ENCODE data around the gene TMEM186. TPM values are rescaled to one million over a fixed set of nuclear protein-coding genes. Genes with fewer than 3 reads are reported as not detected.
"Not testable (repeated sequence)": the region's sequence is repeated elsewhere in the genome, so short reads cannot be mapped to it uniquely, and the experiment has no call there.

Gene TMEM186
- total RNA-seq (6.3 TPM), polyA plus RNA-seq (14.2 TPM)
- long read RNA-seq, donor 1: 0 reads
- long read RNA-seq, donor 2: 0 reads
- long read RNA-seq, donor 3, partial matches to known transcripts: 0 of 4 reads
- long read RNA-seq, donor 3, other reads (novel, unspliced or antisense): 0 of 4 reads
- long read RNA-seq, donor 4, partial matches to known transcripts: 0 of 2 reads
- long read RNA-seq, donor 4, other reads (novel, unspliced or antisense): 0 of 2 reads
- long read RNA-seq, donor 5, transcript TMEM186-201 (2 exons, 1,448 nt): major isoform, 10 of 10 reads
- long read RNA-seq, donor 5, partial matches to known transcripts: 0 of 10 reads
- long read RNA-seq, donor 5, other reads (novel, unspliced or antisense): 0 of 10 reads
- long read RNA-seq, donor 6, transcript TMEM186-201 (2 exons, 1,448 nt): major isoform, 5 of 5 reads
- long read RNA-seq, donor 6, partial matches to known transcripts: 0 of 5 reads
- long read RNA-seq, donor 6, other reads (novel, unspliced or antisense): 0 of 5 reads
- long read RNA-seq, donor 7, partial matches to known transcripts: 0 of 3 reads
- long read RNA-seq, donor 7, other reads (novel, unspliced or antisense): 0 of 3 reads
- long read RNA-seq, donor 8, partial matches to known transcripts: 0 of 1 reads
- long read RNA-seq, donor 8, other reads (novel, unspliced or antisense): 0 of 1 reads
- long read RNA-seq, donor 9, partial matches to known transcripts: 0 of 1 reads
- long read RNA-seq, donor 9, other reads (novel, unspliced or antisense): 0 of 1 reads
- long read RNA-seq, donor 10, partial matches to known transcripts: 0 of 1 reads
- long read RNA-seq, donor 10, other reads (novel, unspliced or antisense): 0 of 1 reads

- peaks cover 17 to 19% of the 10 kb centered on the region in 2 donors for H3K4me1 ChIP-seq (ENCODE audit: control insufficient read depth in 2 of 2, insufficient read depth in 2 of 2, low read length in 2 of 2)
- peak; percentile 88 to 98 (median 95) for DNase-seq (ENCODE audit: low read depth in 6 of 9, low spot score in 9 of 9)
- H3K36me3 ChIP-seq (ENCODE audit: control insufficient read depth in 2 of 2, insufficient read depth in 2 of 2, low read length in 1 of 2): peaks cover 12 to 13% of the 10 kb centered on the region in 2 donors
- H3K27ac ChIP-seq (ENCODE audit: low read depth in 1 of 2, low read length in 1 of 2): peak within 1 kb of the TSS; percentile 61 to 64
- H3K27me3 ChIP-seq (ENCODE audit: control insufficient read depth in 2 of 2, insufficient read depth in 1 of 2, low read length in 1 of 2): no peaks in the 10 kb centered on the region
- WGBS: under 1% methylated on average over 61 of the region's 61 CpGs
- H3K4me3 ChIP-seq (ENCODE audit: low read length in 2 of 2): peak within 1 kb of the TSS; percentile 75 to 76
- no peaks in the 10 kb centered on the region for H3K9me3 ChIP-seq (ENCODE audit: control insufficient read depth in 2 of 2, insufficient read depth in 1 of 2, low read length in 1 of 2)
Observed at GRCh38 chr16:8797364-8798173, at the start of gene TMEM186, which contains the start of gene PMM2. TMEM186 (minus strand) TSS chr16:8797639; CDS start chr16:8797614, 25 bp downstream. PMM2 (plus strand) TSS chr16:8797839; CDS start chr16:8797883, 44 bp downstream.

GRCh38 chr16:8847145-8847544, 49.7 kb upstream of the TMEM186 start:
- Histone ChIP-seq H3K4me1 (ENCODE audit: control insufficient read depth in 2 of 2, insufficient read depth in 2 of 2, low read length in 2 of 2) (no peaks in the 10 kb centered on the region), H3K4me3 (ENCODE audit: low read length in 2 of 2) (no peak overlapping the region), H3K27ac (ENCODE audit: low read depth in 1 of 2, low read length in 1 of 2) (no peak overlapping the region), H3K27me3 (ENCODE audit: control insufficient read depth in 2 of 2, insufficient read depth in 1 of 2, low read length in 1 of 2) (no peaks in the 10 kb centered on the region), H3K36me3 (ENCODE audit: control insufficient read depth in 2 of 2, insufficient read depth in 2 of 2, low read length in 1 of 2) (peaks cover 24 to 37% of the 10 kb centered on the region in 2 donors), H3K9me3 (ENCODE audit: control insufficient read depth in 2 of 2, insufficient read depth in 1 of 2, low read length in 1 of 2) (no peaks in the 10 kb centered on the region)
- no peak for DNase-seq (ENCODE audit: low read depth in 6 of 9, low spot score in 9 of 9)
- 90% methylated on average over 13 of the region's 13 CpGs for WGBS

GRCh38 chr16:8846401-8846932, 49.0 kb upstream of the TMEM186 start:
- H3K4me3 ChIP-seq (ENCODE audit: low read length in 2 of 2): no peak overlapping the region
- H3K27ac ChIP-seq (ENCODE audit: low read depth in 1 of 2, low read length in 1 of 2): no peak overlapping the region

GRCh38 chr16:8845699-8846298, 48.4 kb upstream of the TMEM186 start:
- H3K27me3 ChIP-seq (ENCODE audit: control insufficient read depth in 2 of 2, insufficient read depth in 1 of 2, low read length in 1 of 2): no peaks in the 10 kb centered on the region
- H3K27ac ChIP-seq (ENCODE audit: low read depth in 1 of 2, low read length in 1 of 2): no peak overlapping the region
- no peaks in the 10 kb centered on the region for H3K9me3 ChIP-seq (ENCODE audit: control insufficient read depth in 2 of 2, insufficient read depth in 1 of 2, low read length in 1 of 2)
- no peak for DNase-seq (ENCODE audit: low read depth in 6 of 9, low spot score in 9 of 9)
- 98% methylated on average over 7 of the region's 7 CpGs for WGBS
- H3K4me3 ChIP-seq (ENCODE audit: low read length in 2 of 2): no peak overlapping the region
- H3K4me1 ChIP-seq (ENCODE audit: control insufficient read depth in 2 of 2, insufficient read depth in 2 of 2, low read length in 2 of 2): no peaks in the 10 kb centered on the region
- H3K36me3 ChIP-seq (ENCODE audit: control insufficient read depth in 2 of 2, insufficient read depth in 2 of 2, low read length in 1 of 2): peaks cover 24 to 33% of the 10 kb centered on the region in 2 donors

More at GRCh38 chr16:8846401-8846932, 49.0 kb upstream of the TMEM186 start:
- Histone ChIP-seq H3K4me1 (ENCODE audit: control insufficient read depth in 2 of 2, insufficient read depth in 2 of 2, low read length in 2 of 2) (no peaks in the 10 kb centered on the region), H3K36me3 (ENCODE audit: control insufficient read depth in 2 of 2, insufficient read depth in 2 of 2, low read length in 1 of 2) (peaks cover 24 to 33% of the 10 kb centered on the region in 2 donors), H3K27me3 (ENCODE audit: control insufficient read depth in 2 of 2, insufficient read depth in 1 of 2, low read length in 1 of 2) (no peaks in the 10 kb centered on the region), H3K9me3 (ENCODE audit: control insufficient read depth in 2 of 2, insufficient read depth in 1 of 2, low read length in 1 of 2) (no peaks in the 10 kb centered on the region)
- 98% methylated on average over 10 of the region's 10 CpGs for WGBS
- no peak for DNase-seq (ENCODE audit: low read depth in 6 of 9, low spot score in 9 of 9)

GRCh38 chr16:8843296-8843695, 45.9 kb upstream of the TMEM186 start:
- not testable (repeated sequence) for H3K9me3 ChIP-seq (ENCODE audit: control insufficient read depth in 2 of 2, insufficient read depth in 1 of 2, low read length in 1 of 2); H3K36me3 ChIP-seq (ENCODE audit: control insufficient read depth in 2 of 2, insufficient read depth in 2 of 2, low read length in 1 of 2); H3K4me3 ChIP-seq (ENCODE audit: low read length in 2 of 2); DNase-seq (ENCODE audit: low read depth in 6 of 9, low spot score in 9 of 9); H3K27me3 ChIP-seq (ENCODE audit: control insufficient read depth in 2 of 2, insufficient read depth in 1 of 2, low read length in 1 of 2); H3K4me1 ChIP-seq (ENCODE audit: control insufficient read depth in 2 of 2, insufficient read depth in 2 of 2, low read length in 2 of 2); H3K27ac ChIP-seq (ENCODE audit: low read depth in 1 of 2, low read length in 1 of 2)
- WGBS: 91% methylated on average over 12 of the region's 12 CpGs

GRCh38 chr16:8842016-8842415, 44.6 kb upstream of the TMEM186 start:
- not testable (repeated sequence) for H3K9me3 ChIP-seq (ENCODE audit: control insufficient read depth in 2 of 2, insufficient read depth in 1 of 2, low read length in 1 of 2); H3K36me3 ChIP-seq (ENCODE audit: control insufficient read depth in 2 of 2, insufficient read depth in 2 of 2, low read length in 1 of 2); DNase-seq (ENCODE audit: low read depth in 6 of 9, low spot score in 9 of 9); H3K27me3 ChIP-seq (ENCODE audit: control insufficient read depth in 2 of 2, insufficient read depth in 1 of 2, low read length in 1 of 2); H3K4me1 ChIP-seq (ENCODE audit: control insufficient read depth in 2 of 2, insufficient read depth in 2 of 2, low read length in 2 of 2); H3K27ac ChIP-seq (ENCODE audit: low read depth in 1 of 2, low read length in 1 of 2); H3K4me3 ChIP-seq (ENCODE audit: low read length in 2 of 2)
- WGBS: 95% methylated on average over 4 of the region's 4 CpGs

- WGBS: 93% methylated on average over 15 of the region's 15 CpGs
- not testable (repeated sequence) for H3K9me3 ChIP-seq (ENCODE audit: control insufficient read depth in 2 of 2, insufficient read depth in 1 of 2, low read length in 1 of 2); H3K27ac ChIP-seq (ENCODE audit: low read depth in 1 of 2, low read length in 1 of 2)
Observed at GRCh38 chr16:8837594-8837993, 40.2 kb upstream of the TMEM186 start.

GRCh38 chr16:8836797-8837196, 39.4 kb upstream of the TMEM186 start:
- not testable (repeated sequence) for H3K9me3 ChIP-seq (ENCODE audit: control insufficient read depth in 2 of 2, insufficient read depth in 1 of 2, low read length in 1 of 2); H3K27me3 ChIP-seq (ENCODE audit: control insufficient read depth in 2 of 2, insufficient read depth in 1 of 2, low read length in 1 of 2); DNase-seq (ENCODE audit: low read depth in 6 of 9, low spot score in 9 of 9); H3K4me3 ChIP-seq (ENCODE audit: low read length in 2 of 2); H3K27ac ChIP-seq (ENCODE audit: low read depth in 1 of 2, low read length in 1 of 2); H3K36me3 ChIP-seq (ENCODE audit: control insufficient read depth in 2 of 2, insufficient read depth in 2 of 2, low read length in 1 of 2)
- WGBS: 97% methylated on average over 7 of the region's 7 CpGs
- peaks cover 8 to 11% of the 10 kb centered on the region in 2 donors for H3K4me1 ChIP-seq (ENCODE audit: control insufficient read depth in 2 of 2, insufficient read depth in 2 of 2, low read length in 2 of 2)

More at GRCh38 chr16:8837594-8837993, 40.2 kb upstream of the TMEM186 start:
- H3K4me3 ChIP-seq (ENCODE audit: low read length in 2 of 2); H3K36me3 ChIP-seq (ENCODE audit: control insufficient read depth in 2 of 2, insufficient read depth in 2 of 2, low read length in 1 of 2); DNase-seq (ENCODE audit: low read depth in 6 of 9, low spot score in 9 of 9); H3K27me3 ChIP-seq (ENCODE audit: control insufficient read depth in 2 of 2, insufficient read depth in 1 of 2, low read length in 1 of 2); H3K4me1 ChIP-seq (ENCODE audit: control insufficient read depth in 2 of 2, insufficient read depth in 2 of 2, low read length in 2 of 2): not testable (repeated sequence)
